BLaER1 treated with 17β-estradiol and CSF1 and Interleukin-3, amounts not matched to agents 10 nM and 100 nM (cell line): Measurements from ENCODE around the gene SLIT1.
"Not testable (repeated sequence)": the region's sequence is repeated elsewhere in the genome, so short reads cannot be mapped to it uniquely, and the experiment has no call there.

Experiments used
- H3K27ac ChIP-seq, 11 experiments: shearing (Covaris generic); formaldehyde crosslinking; 2 replicates each; pipeline ENCODE4 v1.8.1; 2022
- H3K27me3 ChIP-seq, 11 experiments: shearing (Covaris generic); formaldehyde crosslinking; 2 replicates each; pipeline ENCODE4 v1.8.1; 2022
- H3K36me3 ChIP-seq, 11 experiments: shearing (Covaris generic); formaldehyde crosslinking; 2 replicates each; pipeline ENCODE4 v1.8.1; 2022
- H3K4me1 ChIP-seq, 10 experiments: shearing (Covaris generic); formaldehyde crosslinking; 2 replicates each; pipeline ENCODE4 v1.8.1; 2022
- H3K4me2 ChIP-seq, 11 experiments: shearing (Covaris generic); formaldehyde crosslinking; 2 replicates each; pipeline ENCODE4 v1.8.1; 2022
- H3K4me3 ChIP-seq, 10 experiments: shearing (Covaris generic); formaldehyde crosslinking; 2 replicates each; pipeline ENCODE4 v1.8.1; 2022
- H3K9ac ChIP-seq, 11 experiments: shearing (Covaris generic); formaldehyde crosslinking; 2 replicates each; pipeline ENCODE4 v1.8.1; 2022
- H3K9me3 ChIP-seq, 11 experiments: shearing (Covaris generic); formaldehyde crosslinking; replicated peaks in 1 of 11; 2 replicates each; pipeline ENCODE4 v1.8.1; 2022
- H4K20me1 ChIP-seq, 11 experiments: shearing (Covaris generic); formaldehyde crosslinking; 2 replicates each; pipeline ENCODE4 v1.8.1; 2022
- Cebpa-rat ChIP-seq, 11 experiments: shearing (Covaris generic); IDR thresholded peaks; 2 replicates each; pipeline ENCODE4 v1.8.1; 2022

Gene SLIT1

DNA sequence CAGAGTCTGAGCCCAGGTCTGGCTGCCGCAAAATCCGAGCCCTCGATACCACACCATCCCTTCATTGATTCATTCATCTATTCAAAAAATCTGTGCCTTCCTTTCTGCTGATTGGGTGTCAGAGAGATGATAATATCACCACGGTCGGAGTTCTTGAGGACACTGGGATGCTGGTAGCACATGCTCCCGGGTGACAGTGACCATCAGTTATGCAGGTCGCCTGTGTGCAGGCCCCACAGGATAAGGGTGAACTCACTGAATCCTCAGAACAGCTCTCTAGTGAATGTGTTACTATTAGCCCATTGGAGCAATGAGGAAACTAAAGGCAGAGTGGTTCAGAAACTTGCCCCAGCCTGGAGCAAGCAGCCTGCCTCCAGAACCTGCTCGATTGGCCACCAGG lies 145.1 kb downstream of the SLIT1 start:
- no peak overlapping the region for H3K4me2 ChIP-seq
- H3K27me3 ChIP-seq = no peaks in the 10 kb centered on the region
- no peak overlapping the region for H3K4me3 ChIP-seq
- peaks cover 8 to 18% (median 12%) of the 10 kb centered on the region in 10 experiments for H3K4me1 ChIP-seq
- no peak for TF ChIP-seq Cebpa-rat (IDR thresholded peaks at IDR 0.05)
- no peaks in the 10 kb centered on the region for H4K20me1 ChIP-seq
- no peak overlapping the region for H3K9ac ChIP-seq
- no peak overlapping the region for H3K27ac ChIP-seq
- no peaks in the 10 kb centered on the region for H3K36me3 ChIP-seq
- H3K9me3 ChIP-seq = 0 out of 22 replicates have a peak, but pooled peaks cover 0 to 4% (median 0%) of the 10 kb centered on the region in 11 experiments

- no peak overlapping the region for H3K27ac ChIP-seq
- TF ChIP-seq Cebpa-rat (IDR thresholded peaks at IDR 0.05) = no peak
- 0 out of 22 replicates have a peak, but pooled peaks cover 0 to 4% (median 0%) of the 10 kb centered on the region in 11 experiments for H3K9me3 ChIP-seq
Measured at GRCh38 chr10:97040248-97040584, 145.5 kb downstream of the SLIT1 start.

GRCh38 chr10:97039538-97040247 lies 146.1 kb downstream of the SLIT1 start:
- Histone ChIP-seq H3K36me3 (no peaks in the 10 kb centered on the region), H3K4me2 (no peak overlapping the region), H3K27ac (no peak overlapping the region), H4K20me1 (0 out of 22 replicates have a peak, but pooled peaks cover 0 to 7% (median 0%) of the 10 kb centered on the region in 11 experiments), H3K4me1 (peaks cover 8 to 18% (median 13%) of the 10 kb centered on the region in 10 experiments), H3K27me3 (no peaks in the 10 kb centered on the region), H3K4me3 (no peak overlapping the region), H3K9me3 (0 out of 22 replicates have a peak, but pooled peaks cover 0 to 1% (median 0%) of the 10 kb centered on the region in 11 experiments), H3K9ac (no peak overlapping the region)
- TF ChIP-seq Cebpa-rat (IDR thresholded peaks at IDR 0.05) = no peak

More at GRCh38 chr10:97040248-97040584, 145.5 kb downstream of the SLIT1 start:
- Histone ChIP-seq H3K4me1 (peaks cover 8 to 18% (median 12%) of the 10 kb centered on the region in 10 experiments), H3K36me3 (no peaks in the 10 kb centered on the region), H3K4me2 (no peak overlapping the region), H3K27me3 (no peaks in the 10 kb centered on the region), H3K9ac (no peak overlapping the region), H3K4me3 (no peak overlapping the region), H4K20me1 (0 out of 22 replicates have a peak, but pooled peaks cover 0 to 1% (median 0%) of the 10 kb centered on the region in 11 experiments)

GRCh38 chr10:97038688-97039087 lies 147.1 kb downstream of the SLIT1 start:
- TF ChIP-seq Cebpa-rat (IDR thresholded peaks at IDR 0.05) = no peak
- Histone ChIP-seq H3K4me2 (no peak overlapping the region), H3K4me1 (peaks cover 8 to 21% (median 13%) of the 10 kb centered on the region in 10 experiments), H3K4me3 (no peak overlapping the region), H3K27ac (no peak overlapping the region), H3K9me3 (no peaks in the 10 kb centered on the region), H3K9ac (no peak overlapping the region), H3K36me3 (no peaks in the 10 kb centered on the region), H3K27me3 (no peaks in the 10 kb centered on the region), H4K20me1 (0 out of 22 replicates have a peak, but pooled peaks cover 0 to 7% (median 0%) of the 10 kb centered on the region in 11 experiments)

DNA sequence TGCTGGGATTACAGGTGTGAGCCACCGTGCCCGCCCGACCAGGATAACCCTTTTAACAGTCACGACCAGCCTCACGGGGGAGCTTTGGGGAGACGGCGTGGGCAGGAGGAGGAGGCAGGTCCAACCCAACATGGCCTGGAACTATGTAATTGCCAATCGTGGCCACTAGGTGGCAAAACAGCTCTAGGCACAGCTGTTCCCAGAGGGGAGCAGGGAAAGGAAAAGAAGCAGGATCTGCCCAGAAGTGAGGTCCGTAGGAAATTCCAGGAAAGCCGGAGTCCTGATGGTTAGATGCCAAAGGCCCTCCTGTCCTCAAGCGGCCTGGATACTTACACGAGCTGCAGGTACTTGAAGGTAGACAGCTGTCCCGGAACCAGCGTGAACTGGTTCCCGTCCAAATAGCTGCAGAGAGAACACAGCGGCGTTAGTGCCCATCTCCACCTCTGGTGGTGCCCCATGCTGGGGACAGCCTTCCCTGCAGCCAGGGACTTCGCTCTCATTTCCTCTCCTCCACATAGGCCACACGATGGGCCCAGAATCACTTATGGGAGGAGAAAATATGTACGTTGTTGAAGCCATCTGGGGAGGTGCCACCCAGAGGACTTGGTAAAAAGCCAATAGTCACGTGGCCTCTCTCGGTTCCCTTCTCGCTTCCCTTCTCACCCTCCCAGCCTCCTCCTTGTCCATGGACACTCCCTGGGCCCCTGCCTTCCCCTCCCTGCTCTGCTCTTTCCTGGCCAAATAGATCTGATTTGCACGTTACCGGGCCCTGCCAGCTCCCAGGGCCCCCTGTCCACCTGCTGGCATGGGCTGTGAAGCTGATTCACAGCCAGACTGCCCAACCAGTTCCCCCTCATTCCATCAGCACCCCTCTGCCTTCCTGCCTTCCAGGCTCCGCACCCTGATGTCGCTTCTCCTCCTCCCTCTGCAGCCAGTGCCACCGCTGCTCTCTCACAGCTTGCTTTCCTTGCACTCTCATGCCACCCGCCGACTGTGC lies 148.1 kb downstream of the SLIT1 start:
- Histone ChIP-seq H3K9me3 (no peaks in the 10 kb centered on the region), H3K4me2 (peak overlapping the region; percentile 56 to 88 (median 80)), H3K4me3 (peak overlapping the region in 9 of 10 experiments; percentile 8 to 64 (median 36); a peak in 14 of 20 replicates), H3K36me3 (no peaks in the 10 kb centered on the region), H4K20me1 (0 out of 22 replicates have a peak, but pooled peaks cover 0 to 7% (median 0%) of the 10 kb centered on the region in 11 experiments), H3K9ac (peak overlapping the region in 7 of 11 experiments; percentile 15 to 35 (median 26); a peak in 8 of 22 replicates), H3K27me3 (no peaks in the 10 kb centered on the region), H3K27ac (peak overlapping the region in 2 of 11 experiments; percentile 22 to 27; a peak in 1 of 22 replicates), H3K4me1 (peaks cover 8 to 21% (median 13%) of the 10 kb centered on the region in 10 experiments)
- TF ChIP-seq Cebpa-rat (IDR thresholded peaks at IDR 0.05) = no peak

DNA sequence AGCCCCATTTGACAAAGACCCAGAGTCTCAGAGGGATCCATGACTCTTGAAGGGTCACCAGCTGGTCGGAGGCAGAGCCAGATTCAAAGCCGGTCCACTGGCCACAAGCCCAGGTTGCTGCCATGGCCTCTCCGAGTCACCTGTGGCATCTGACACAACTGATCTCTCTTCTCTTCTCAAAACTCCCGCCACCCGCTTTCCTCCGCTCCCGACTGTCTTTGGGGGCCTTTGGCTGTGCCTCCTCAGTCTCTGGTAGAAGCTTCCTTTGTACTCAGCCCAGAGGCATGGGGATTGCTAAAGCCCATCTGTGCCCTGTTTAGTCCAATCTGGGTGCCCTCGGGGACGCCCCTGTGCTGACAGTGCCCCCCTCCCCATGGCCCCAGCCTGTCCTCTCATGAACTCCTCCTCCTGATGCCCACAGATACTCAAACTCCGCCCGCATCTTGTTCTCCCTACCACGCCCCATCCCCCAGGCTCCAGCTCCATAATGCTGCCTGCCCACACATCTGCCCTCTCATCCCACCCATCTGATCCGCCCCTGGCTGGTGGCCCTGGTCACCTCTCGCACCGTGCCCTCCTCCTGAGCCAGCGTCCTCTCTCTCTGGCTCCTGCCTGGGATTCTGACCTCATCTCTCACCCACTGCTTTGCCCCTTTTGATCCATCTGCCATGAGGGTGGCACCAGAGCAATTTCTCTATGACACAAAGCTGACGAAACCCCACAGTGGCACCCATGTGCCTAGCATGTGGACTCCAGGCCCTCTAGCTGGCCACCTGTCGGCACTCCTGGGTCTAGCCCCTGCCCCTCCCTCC lies 150.6 kb downstream of the SLIT1 start:
- Histone ChIP-seq H3K4me2 (peak overlapping the region in 3 of 11 experiments; percentile 2 to 22 (median 13); a peak in 2 of 22 replicates), H4K20me1 (0 out of 22 replicates have a peak, but pooled peaks cover 0 to 7% (median 0%) of the 10 kb centered on the region in 11 experiments), H3K36me3 (no peaks in the 10 kb centered on the region)

GRCh38 chr10:97034301-97034700 lies 151.5 kb downstream of the SLIT1 start:
- TF ChIP-seq Cebpa-rat (IDR thresholded peaks at IDR 0.05) = no peak
- peaks cover 8 to 21% (median 13%) of the 10 kb centered on the region in 10 experiments for H3K4me1 ChIP-seq
- no peaks in the 10 kb centered on the region for H3K27me3 ChIP-seq
- no peaks in the 10 kb centered on the region for H3K9me3 ChIP-seq
- H3K27ac ChIP-seq = no peak overlapping the region
- 0 out of 22 replicates have a peak, but pooled peaks cover 0 to 7% (median 0%) of the 10 kb centered on the region in 11 experiments for H4K20me1 ChIP-seq
- H3K4me3 ChIP-seq = no peak overlapping the region
- H3K9ac ChIP-seq = no peak overlapping the region
- no peaks in the 10 kb centered on the region for H3K36me3 ChIP-seq
- peak overlapping the region in 2 of 11 experiments; percentile 13 to 22; a peak in 2 of 22 replicates for H3K4me2 ChIP-seq

More for the DNA sequence above, 150.6 kb downstream of the SLIT1 start:
- Histone ChIP-seq H3K27me3 (no peaks in the 10 kb centered on the region), H3K9me3 (no peaks in the 10 kb centered on the region), H3K4me3 (no peak overlapping the region), H3K27ac (no peak overlapping the region), H3K4me1 (peaks cover 8 to 21% (median 13%) of the 10 kb centered on the region in 10 experiments), H3K9ac (no peak overlapping the region)
- TF ChIP-seq Cebpa-rat (IDR thresholded peaks at IDR 0.05) = no peak

DNA sequence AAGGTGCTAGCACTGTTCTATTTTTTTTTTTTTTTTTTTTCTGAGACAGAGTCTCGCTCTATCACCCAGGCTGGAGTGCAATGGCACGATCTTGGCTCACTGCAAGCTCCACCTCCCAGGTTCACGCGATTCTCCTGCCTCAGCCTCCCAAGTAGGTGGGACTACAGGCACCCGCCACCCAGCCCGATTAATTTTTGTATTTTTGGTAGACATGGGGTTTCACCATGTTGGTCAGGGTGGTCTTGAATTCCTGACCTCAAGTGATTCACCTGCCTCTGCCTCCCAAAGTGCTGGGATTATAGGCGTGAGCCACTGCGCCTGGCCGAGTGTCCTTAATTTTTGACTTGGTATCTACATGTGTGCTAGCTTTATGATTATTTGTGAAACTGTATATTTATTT lies 151.9 kb downstream of the SLIT1 start:
- not testable (repeated sequence) for H3K36me3 ChIP-seq, H4K20me1 ChIP-seq, H3K9me3 ChIP-seq, H3K4me2 ChIP-seq, H3K4me3 ChIP-seq, H3K27me3 ChIP-seq, H3K27ac ChIP-seq, H3K9ac ChIP-seq
- peaks cover 8 to 21% (median 13%) of the 10 kb centered on the region in 10 experiments for H3K4me1 ChIP-seq
